ENCODE results near the gene POU2AF1. TPM values are rescaled to one million over a fixed set of nuclear protein-coding genes. Genes with fewer than 3 reads are reported as not detected.

Gene POU2AF1
- total and polyA plus RNA-seq, 2 donors (not counting 1 experiment from before 2014, with no cell fraction given), result 0.17 TPM; not detected in 1

DNA sequence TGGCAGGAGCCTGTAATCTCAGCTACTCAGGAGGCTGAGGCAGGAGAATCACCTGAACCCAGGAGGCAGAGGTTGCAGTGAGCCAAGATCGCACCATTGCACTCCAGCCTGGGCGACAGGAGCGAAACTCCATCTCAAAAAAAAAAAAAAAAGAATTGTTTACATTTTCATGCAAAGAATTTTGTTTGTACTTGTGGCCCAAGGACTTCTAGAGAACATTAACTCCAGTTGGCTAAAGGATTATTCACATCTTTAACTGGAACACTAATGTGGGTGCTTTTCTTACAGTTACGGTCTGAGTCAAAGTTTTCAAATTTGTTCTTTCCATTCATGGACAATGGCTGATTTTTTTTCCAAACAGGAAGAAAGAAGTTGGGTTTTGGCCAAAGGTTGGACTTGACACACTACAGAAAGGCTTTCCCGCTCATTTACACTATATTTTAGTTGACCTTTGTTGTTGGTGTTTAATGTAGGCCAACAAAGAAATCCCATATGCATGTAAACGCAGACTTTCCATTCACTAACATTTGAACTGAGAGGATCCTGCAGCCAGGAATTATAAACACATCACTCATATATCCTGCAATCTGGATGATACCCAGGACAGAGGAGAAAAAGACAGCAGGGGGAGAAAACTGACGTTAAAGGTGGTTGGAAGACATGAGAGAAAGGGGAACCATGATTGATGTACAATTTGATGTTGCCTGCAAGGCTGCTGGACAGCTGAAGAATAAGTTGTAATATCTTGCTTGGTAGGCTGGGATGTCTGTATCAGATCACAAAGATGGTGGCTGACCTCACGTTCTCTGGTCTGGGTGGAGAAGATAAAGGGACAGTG lies 13.1 kb downstream of the POU2AF1 start:
- no peaks in the 10 kb centered on the region for H3K4me1 ChIP-seq (ENCODE audit: control insufficient read depth, extremely low read depth, insufficient read depth, low read length)
- H3K9ac ChIP-seq (ENCODE audit: insufficient read depth, low read length), result no peak overlapping the region
- H2AFZ ChIP-seq (ENCODE audit: low read length), result no peak overlapping the region
- no peak for DNase-seq (ENCODE audit: low read depth in 2 of 2)
- TF ChIP-seq EZH2 (IDR thresholded peaks at IDR 0.05; ENCODE audit: low read length, missing control alignments), result no peak
- TF ChIP-seq, protein P1, sequence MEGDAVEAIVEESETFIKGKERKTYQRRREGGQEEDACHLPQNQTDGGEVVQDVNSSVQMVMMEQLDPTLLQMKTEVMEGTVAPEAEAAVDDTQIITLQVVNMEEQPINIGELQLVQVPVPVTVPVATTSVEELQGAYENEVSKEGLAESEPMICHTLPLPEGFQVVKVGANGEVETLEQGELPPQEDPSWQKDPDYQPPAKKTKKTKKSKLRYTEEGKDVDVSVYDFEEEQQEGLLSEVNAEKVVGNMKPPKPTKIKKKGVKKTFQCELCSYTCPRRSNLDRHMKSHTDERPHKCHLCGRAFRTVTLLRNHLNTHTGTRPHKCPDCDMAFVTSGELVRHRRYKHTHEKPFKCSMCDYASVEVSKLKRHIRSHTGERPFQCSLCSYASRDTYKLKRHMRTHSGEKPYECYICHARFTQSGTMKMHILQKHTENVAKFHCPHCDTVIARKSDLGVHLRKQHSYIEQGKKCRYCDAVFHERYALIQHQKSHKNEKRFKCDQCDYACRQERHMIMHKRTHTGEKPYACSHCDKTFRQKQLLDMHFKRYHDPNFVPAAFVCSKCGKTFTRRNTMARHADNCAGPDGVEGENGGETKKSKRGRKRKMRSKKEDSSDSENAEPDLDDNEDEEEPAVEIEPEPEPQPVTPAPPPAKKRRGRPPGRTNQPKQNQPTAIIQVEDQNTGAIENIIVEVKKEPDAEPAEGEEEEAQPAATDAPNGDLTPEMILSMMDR (conservative IDR thresholded peaks at IDR 0.05 in 1 of 2, IDR thresholded peaks at IDR 0.05 in 1 of 2; ENCODE audit: low read depth in 1 of 2, low read length in 2 of 2), result no peak
- peaks cover 2% of the 10 kb centered on the region for H3K27me3 ChIP-seq (ENCODE audit: control insufficient read depth, insufficient read depth, low read length)
- H3K4me3 ChIP-seq (replicated peaks in 1 of 4; ENCODE audit: control extremely low read depth in 1 of 4, insufficient read depth in 1 of 4, low read depth in 3 of 4, low read length in 4 of 4), result no peak overlapping the region
- no peaks in the 10 kb centered on the region for H3K79me2 ChIP-seq (ENCODE audit: control insufficient read depth, insufficient read depth, low read length)
- H3K9me3 ChIP-seq (ENCODE audit: control insufficient read depth, insufficient read depth, low read depth, low read length), result no peaks in the 10 kb centered on the region
- H3K27ac ChIP-seq (ENCODE audit: insufficient read depth, low read length), result no peak overlapping the region
- H4K20me1 ChIP-seq (ENCODE audit: control insufficient read depth, extremely low read depth, insufficient read depth, low read length), result no peaks in the 10 kb centered on the region
- no peak overlapping the region for H3K4me2 ChIP-seq (ENCODE audit: extremely low read depth, insufficient read depth, low read length)
- H3K36me3 ChIP-seq (ENCODE audit: control insufficient read depth, insufficient read depth, low read length), result no peaks in the 10 kb centered on the region

DNA sequence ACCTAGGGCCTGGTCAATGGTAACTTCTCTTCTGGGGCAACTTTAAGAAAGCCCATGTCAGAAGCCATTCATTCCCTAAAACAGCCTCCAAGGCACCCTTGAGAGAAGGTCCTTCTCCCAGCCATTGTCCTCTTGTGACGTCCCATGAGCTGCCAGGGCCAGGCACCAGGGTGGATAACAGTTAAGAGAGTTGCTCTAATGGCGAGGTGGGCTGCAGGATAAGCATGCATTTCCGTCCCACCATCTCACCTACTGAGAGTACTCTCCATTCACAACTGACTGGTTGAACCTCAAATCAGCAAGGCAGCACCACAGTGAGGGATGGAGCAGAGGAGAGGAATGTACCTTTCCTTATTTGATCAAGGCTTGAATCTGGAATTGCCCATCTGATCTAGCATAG lies 14.6 kb downstream of the POU2AF1 start:
- no peak overlapping the region for H3K9ac ChIP-seq (ENCODE audit: insufficient read depth, low read length)
- H4K20me1 ChIP-seq (ENCODE audit: control insufficient read depth, extremely low read depth, insufficient read depth, low read length), result no peaks in the 10 kb centered on the region
- H2AFZ ChIP-seq (ENCODE audit: low read length), result no peak overlapping the region
- DNase-seq (ENCODE audit: low read depth in 2 of 2), result no peak
- no peaks in the 10 kb centered on the region for H3K79me2 ChIP-seq (ENCODE audit: control insufficient read depth, insufficient read depth, low read length)
- H3K27ac ChIP-seq (ENCODE audit: insufficient read depth, low read length), result no peak overlapping the region
- H3K9me3 ChIP-seq (ENCODE audit: control insufficient read depth, insufficient read depth, low read depth, low read length), result no peaks in the 10 kb centered on the region
- no peak overlapping the region for H3K4me3 ChIP-seq (replicated peaks in 1 of 4; ENCODE audit: control extremely low read depth in 1 of 4, insufficient read depth in 1 of 4, low read depth in 3 of 4, low read length in 4 of 4)
- no peaks in the 10 kb centered on the region for H3K4me1 ChIP-seq (ENCODE audit: control insufficient read depth, extremely low read depth, insufficient read depth, low read length)
- TF ChIP-seq, protein P1 (conservative IDR thresholded peaks at IDR 0.05 in 1 of 2, IDR thresholded peaks at IDR 0.05 in 1 of 2; ENCODE audit: low read depth in 1 of 2, low read length in 2 of 2), result no peak
- no peak for TF ChIP-seq EZH2 (IDR thresholded peaks at IDR 0.05; ENCODE audit: low read length, missing control alignments)
- H3K4me2 ChIP-seq (ENCODE audit: extremely low read depth, insufficient read depth, low read length), result no peak overlapping the region
- H3K27me3 ChIP-seq (ENCODE audit: control insufficient read depth, insufficient read depth, low read length), result peaks cover under 1% of the 10 kb centered on the region
- H3K36me3 ChIP-seq (ENCODE audit: control insufficient read depth, insufficient read depth, low read length), result no peaks in the 10 kb centered on the region

DNA sequence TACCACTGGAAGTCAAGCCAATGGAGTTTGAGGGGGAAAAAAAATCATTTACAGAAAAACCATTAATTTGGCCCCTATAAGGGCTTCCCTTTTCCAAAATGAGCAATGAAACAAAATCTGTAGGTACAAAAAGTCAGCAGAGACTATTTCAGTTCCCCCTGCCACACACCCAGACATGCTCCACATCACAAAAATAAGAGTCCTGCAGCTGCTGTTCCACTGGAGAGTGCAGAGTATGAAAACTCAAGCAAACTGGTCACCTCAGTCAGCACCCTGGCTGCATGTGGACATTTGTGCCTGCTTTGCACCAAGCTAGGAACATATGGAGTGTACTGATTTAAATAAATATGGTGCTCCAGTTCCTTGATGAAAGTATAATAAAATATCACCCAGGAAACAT lies 15.1 kb downstream of the POU2AF1 start:
- H3K9me3 ChIP-seq (ENCODE audit: control insufficient read depth, insufficient read depth, low read depth, low read length), result no peaks in the 10 kb centered on the region
- H3K4me2 ChIP-seq (ENCODE audit: extremely low read depth, insufficient read depth, low read length), result no peak overlapping the region
- no peak overlapping the region for H3K4me3 ChIP-seq (replicated peaks in 1 of 4; ENCODE audit: control extremely low read depth in 1 of 4, insufficient read depth in 1 of 4, low read depth in 3 of 4, low read length in 4 of 4)
- no peak for DNase-seq (ENCODE audit: low read depth in 2 of 2)
- no peak overlapping the region for H2AFZ ChIP-seq (ENCODE audit: low read length)
- H3K4me1 ChIP-seq (ENCODE audit: control insufficient read depth, extremely low read depth, insufficient read depth, low read length), result no peaks in the 10 kb centered on the region
- H3K79me2 ChIP-seq (ENCODE audit: control insufficient read depth, insufficient read depth, low read length), result no peaks in the 10 kb centered on the region
- no peak overlapping the region for H3K9ac ChIP-seq (ENCODE audit: insufficient read depth, low read length)
- no peaks in the 10 kb centered on the region for H3K27me3 ChIP-seq (ENCODE audit: control insufficient read depth, insufficient read depth, low read length)
- H3K27ac ChIP-seq (ENCODE audit: insufficient read depth, low read length), result no peak overlapping the region
- TF ChIP-seq, protein P1 (conservative IDR thresholded peaks at IDR 0.05 in 1 of 2, IDR thresholded peaks at IDR 0.05 in 1 of 2; ENCODE audit: low read depth in 1 of 2, low read length in 2 of 2), result no peak
- TF ChIP-seq EZH2 (IDR thresholded peaks at IDR 0.05; ENCODE audit: low read length, missing control alignments), result no peak
- no peaks in the 10 kb centered on the region for H4K20me1 ChIP-seq (ENCODE audit: control insufficient read depth, extremely low read depth, insufficient read depth, low read length)
- H3K36me3 ChIP-seq (ENCODE audit: control insufficient read depth, insufficient read depth, low read length), result no peaks in the 10 kb centered on the region
